ENCODE results near the gene ATP5F1E.

The ATP5F1E gene

GRCh38 chr20:59032023-59032712 lies at the start of gene ATP5F1E:
ATP5F1E (minus strand) TSS chr20:59032335; CDS start chr20:59032251, 84 bp downstream.
- H3K27me3 Mint-ChIP-seq, result no peaks in the 10 kb centered on the region
- H3K4me1 Mint-ChIP-seq (ENCODE audit: low read depth), result peaks cover 74% of the 10 kb centered on the region
- H3K36me3 Mint-ChIP-seq (ENCODE audit: low read depth), result peaks cover 84% of the 10 kb centered on the region

GRCh38 chr20:59081036-59081435 lies 48.9 kb upstream of the ATP5F1E start:
- Mint-ChIP-seq H3K9me3 (no peaks in the 10 kb centered on the region), H3K27me3 (peaks cover 22% of the 10 kb centered on the region), H3K36me3 (ENCODE audit: low read depth) (no peaks in the 10 kb centered on the region), H3K27ac (no peak overlapping the region), H3K4me3 (no peak overlapping the region), H3K4me1 (ENCODE audit: low read depth) (peaks cover 29% of the 10 kb centered on the region)

More at GRCh38 chr20:59032023-59032712, at the start of gene ATP5F1E:
- H3K9me3 Mint-ChIP-seq, result no peaks in the 10 kb centered on the region
- peak within 1 kb of the TSS; percentile 95 for H3K27ac Mint-ChIP-seq
- H3K4me3 Mint-ChIP-seq, result peak within 1 kb of the TSS; percentile 89

- H3K4me1 Mint-ChIP-seq (ENCODE audit: low read depth), result peaks cover 54% of the 10 kb centered on the region
- no peaks in the 10 kb centered on the region for H3K36me3 Mint-ChIP-seq (ENCODE audit: low read depth)
- peaks cover 21% of the 10 kb centered on the region for H3K27me3 Mint-ChIP-seq
- H3K4me3 Mint-ChIP-seq, result no peak overlapping the region
- no peaks in the 10 kb centered on the region for H3K9me3 Mint-ChIP-seq
- no peak overlapping the region for H3K27ac Mint-ChIP-seq
These were observed 46.1 kb upstream of the ATP5F1E start for GRCh38 chr20:59078231-59078630.

- Mint-ChIP-seq H3K9me3 (no peaks in the 10 kb centered on the region), H3K27ac (peak overlapping the region; percentile 57), H3K36me3 (ENCODE audit: low read depth) (no peaks in the 10 kb centered on the region), H3K4me1 (ENCODE audit: low read depth) (peaks cover 54% of the 10 kb centered on the region), H3K27me3 (peaks cover 26% of the 10 kb centered on the region), H3K4me3 (no peak overlapping the region)
These were observed 45.6 kb upstream of the ATP5F1E start for GRCh38 chr20:59077705-59078104.

GRCh38 chr20:59075934-59076508 lies 43.9 kb upstream of the ATP5F1E start:
- Mint-ChIP-seq H3K36me3 (ENCODE audit: low read depth) (no peaks in the 10 kb centered on the region), H3K4me1 (ENCODE audit: low read depth) (peaks cover 59% of the 10 kb centered on the region), H3K9me3 (no peaks in the 10 kb centered on the region), H3K27me3 (peaks cover 21% of the 10 kb centered on the region), H3K4me3 (no peak overlapping the region), H3K27ac (peak overlapping the region; percentile 28)

- H3K27ac Mint-ChIP-seq, result no peak overlapping the region
- peaks cover 18% of the 10 kb centered on the region for H3K27me3 Mint-ChIP-seq
These were observed 42.3 kb upstream of the ATP5F1E start for GRCh38 chr20:59074456-59074855.

GRCh38 chr20:59073582-59073981 lies 41.4 kb upstream of the ATP5F1E start:
- Mint-ChIP-seq H3K27me3 (peaks cover 20% of the 10 kb centered on the region), H3K4me3 (no peak overlapping the region), H3K9me3 (no peaks in the 10 kb centered on the region), H3K27ac (no peak overlapping the region), H3K36me3 (ENCODE audit: low read depth) (no peaks in the 10 kb centered on the region), H3K4me1 (ENCODE audit: low read depth) (peaks cover 58% of the 10 kb centered on the region)

More at GRCh38 chr20:59074456-59074855, 42.3 kb upstream of the ATP5F1E start:
- Mint-ChIP-seq H3K9me3 (no peaks in the 10 kb centered on the region), H3K4me1 (ENCODE audit: low read depth) (peaks cover 61% of the 10 kb centered on the region), H3K36me3 (ENCODE audit: low read depth) (no peaks in the 10 kb centered on the region), H3K4me3 (no peak overlapping the region)

- Mint-ChIP-seq H3K4me3 (no peak overlapping the region), H3K4me1 (ENCODE audit: low read depth) (peaks cover 34% of the 10 kb centered on the region), H3K36me3 (ENCODE audit: low read depth) (no peaks in the 10 kb centered on the region), H3K27me3 (peaks cover 25% of the 10 kb centered on the region), H3K27ac (no peak overlapping the region), H3K9me3 (no peaks in the 10 kb centered on the region)
These were observed 39.1 kb upstream of the ATP5F1E start for GRCh38 chr20:59071216-59071615.

- H3K9me3 Mint-ChIP-seq, result no peaks in the 10 kb centered on the region
- peaks cover 21% of the 10 kb centered on the region for H3K27me3 Mint-ChIP-seq
- H3K4me3 Mint-ChIP-seq, result no peak overlapping the region
- no peak overlapping the region for H3K27ac Mint-ChIP-seq
- no peaks in the 10 kb centered on the region for H3K36me3 Mint-ChIP-seq (ENCODE audit: low read depth)
- H3K4me1 Mint-ChIP-seq (ENCODE audit: low read depth), result peaks cover 12% of the 10 kb centered on the region
These were observed 36.9 kb upstream of the ATP5F1E start for GRCh38 chr20:59069026-59069425.

GRCh38 chr20:59068534-59068933 lies 36.4 kb upstream of the ATP5F1E start:
- no peaks in the 10 kb centered on the region for H3K9me3 Mint-ChIP-seq
- H3K36me3 Mint-ChIP-seq (ENCODE audit: low read depth), result no peaks in the 10 kb centered on the region
- H3K4me3 Mint-ChIP-seq, result no peak overlapping the region
- H3K27ac Mint-ChIP-seq, result no peak overlapping the region
- peaks cover 7% of the 10 kb centered on the region for H3K4me1 Mint-ChIP-seq (ENCODE audit: low read depth)
- H3K27me3 Mint-ChIP-seq, result peaks cover 25% of the 10 kb centered on the region

GRCh38 chr20:59064214-59064722 lies 32.1 kb upstream of the ATP5F1E start:
- H3K9me3 Mint-ChIP-seq, result no peaks in the 10 kb centered on the region
- peaks cover 21% of the 10 kb centered on the region for H3K27me3 Mint-ChIP-seq
- H3K4me1 Mint-ChIP-seq (ENCODE audit: low read depth), result no peaks in the 10 kb centered on the region
- H3K27ac Mint-ChIP-seq, result no peak overlapping the region
- H3K4me3 Mint-ChIP-seq, result no peak overlapping the region
- H3K36me3 Mint-ChIP-seq (ENCODE audit: low read depth), result no peaks in the 10 kb centered on the region

- Mint-ChIP-seq H3K4me1 (ENCODE audit: low read depth) (no peaks in the 10 kb centered on the region), H3K36me3 (ENCODE audit: low read depth) (no peaks in the 10 kb centered on the region), H3K27me3 (peaks cover 18% of the 10 kb centered on the region), H3K9me3 (no peaks in the 10 kb centered on the region), H3K27ac (no peak overlapping the region), H3K4me3 (no peak overlapping the region)
These were observed 31.5 kb upstream of the ATP5F1E start for GRCh38 chr20:59063358-59064213.

GRCh38 chr20:59062081-59062480 lies 29.9 kb upstream of the ATP5F1E start:
- no peaks in the 10 kb centered on the region for H3K4me1 Mint-ChIP-seq (ENCODE audit: low read depth)
- H3K36me3 Mint-ChIP-seq (ENCODE audit: low read depth), result no peaks in the 10 kb centered on the region
- H3K9me3 Mint-ChIP-seq, result no peaks in the 10 kb centered on the region
- no peak overlapping the region for H3K27ac Mint-ChIP-seq
- peaks cover 18% of the 10 kb centered on the region for H3K27me3 Mint-ChIP-seq
- H3K4me3 Mint-ChIP-seq, result no peak overlapping the region

GRCh38 chr20:59055302-59055701 lies 23.2 kb upstream of the ATP5F1E start:
- Mint-ChIP-seq H3K27me3 (peaks cover 23% of the 10 kb centered on the region), H3K36me3 (ENCODE audit: low read depth) (no peaks in the 10 kb centered on the region), H3K27ac (no peak overlapping the region), H3K4me3 (no peak overlapping the region), H3K9me3 (no peaks in the 10 kb centered on the region), H3K4me1 (ENCODE audit: low read depth) (no peaks in the 10 kb centered on the region)

GRCh38 chr20:59051666-59052185 lies 19.6 kb upstream of the ATP5F1E start:
- Mint-ChIP-seq H3K4me3 (no peak overlapping the region), H3K27me3 (peaks cover 26% of the 10 kb centered on the region), H3K27ac (no peak overlapping the region), H3K4me1 (ENCODE audit: low read depth) (peaks cover 16% of the 10 kb centered on the region), H3K9me3 (no peaks in the 10 kb centered on the region), H3K36me3 (ENCODE audit: low read depth) (no peaks in the 10 kb centered on the region)

All from stimulated activated naive CD8-positive, alpha-beta T cell treated with anti-CD3 and anti-CD28 coated beads, Interleukin-15, Interleukin-2, amounts not matched to agents 100 ng/mL and 50 ng/mL, for 24 hours (primary cell).